Measurements from ENCODE around the gene RPS6KA3. TPM values are rescaled to one million over a fixed set of nuclear protein-coding genes. Genes with fewer than 3 reads are reported as not detected.

Gene RPS6KA3
- total RNA-seq, 1 donor from 2014 or later: 33.6 TPM

- H3K27ac ChIP-seq (replicated peaks): no peak overlapping the region
- H3K9me3 ChIP-seq (replicated peaks): no peaks in the 10 kb centered on the region
- DNase-seq: no peak
- peaks cover 3% of the 10 kb centered on the region for H3K4me1 ChIP-seq
- no peaks in the 10 kb centered on the region for H3K36me3 ChIP-seq
- no peak overlapping the region for H3K4me3 ChIP-seq
- intact Hi-C loops (cut with micrococcal nuclease): no loop called here
- H3K27me3 ChIP-seq (ENCODE audit: low read depth): peaks cover 14% of the 10 kb centered on the region
- no peak for TF ChIP-seq CTCF (IDR thresholded peaks at IDR 0.05; ENCODE audit: borderline replicate concordance)
Observed at GRCh38 chrX:20112022-20112774, 154.5 kb downstream of the RPS6KA3 start.

GRCh38 chrX:20111271-20111670, 155.4 kb downstream of the RPS6KA3 start:
- H3K4me1 ChIP-seq: no peaks in the 10 kb centered on the region
- H3K4me3 ChIP-seq: no peak overlapping the region
- H3K27ac ChIP-seq (replicated peaks): no peak overlapping the region
- H3K27me3 ChIP-seq (ENCODE audit: low read depth): peaks cover 5% of the 10 kb centered on the region
- intact Hi-C loops (cut with micrococcal nuclease): no loop called here
- H3K36me3 ChIP-seq: no peaks in the 10 kb centered on the region
- TF ChIP-seq CTCF (IDR thresholded peaks at IDR 0.05; ENCODE audit: borderline replicate concordance): no peak
- no peak for DNase-seq
- no peaks in the 10 kb centered on the region for H3K9me3 ChIP-seq (replicated peaks)

- Histone ChIP-seq H3K27me3 (ENCODE audit: low read depth) (no peaks in the 10 kb centered on the region), H3K4me1 (no peaks in the 10 kb centered on the region), H3K36me3 (no peaks in the 10 kb centered on the region), H3K4me3 (no peak overlapping the region), H3K27ac (replicated peaks) (no peak overlapping the region), H3K9me3 (replicated peaks) (no peaks in the 10 kb centered on the region)
- no peak for TF ChIP-seq CTCF (IDR thresholded peaks at IDR 0.05; ENCODE audit: borderline replicate concordance)
- intact Hi-C loops (cut with micrococcal nuclease): no loop called here
- no peak for DNase-seq
Observed at GRCh38 chrX:20101934-20102581, 164.7 kb downstream of the RPS6KA3 start.

Other genes with a start within 250 kb of the RPS6KA3 start
- 0.44 TPM for gene MAP7D2, start 150.0 kb downstream of the RPS6KA3 start, total RNA-seq
- gene EIF1AX, start 125.1 kb downstream of the RPS6KA3 start, total RNA-seq: 56.8 TPM